Coronary artery (tissue), 2 donors: ENCODE measurements around the gene MAD1L1.

Experiments
- DNase-seq: peaks from one replicate; pipeline ENCODE4 v3.0.0-alpha.2; 2017; ENCODE audit warnings: low spot score
- H3K27ac ChIP-seq, 2 donors: fragments of 200-600 bp; sonication (generic); one replicate each; pipeline ENCODE4 v1.5.1; 2016 to 2019
- H3K4me3 ChIP-seq: fragments of 200-600 bp; sonication (generic); 2 replicates; pipeline ENCODE4 v1.5.1; 2016; ENCODE audit warnings: mild to moderate bottlenecking, moderate library complexity
- TF ChIP-seq, protein P1 (sequence below): fragments of 200-600 bp; sonication (generic); IDR thresholded peaks from one replicate; pipeline ENCODE4 v1.5.1; 2019; ENCODE audit warnings: antibody characterized with exemption

MAD1L1 gene

DNA sequence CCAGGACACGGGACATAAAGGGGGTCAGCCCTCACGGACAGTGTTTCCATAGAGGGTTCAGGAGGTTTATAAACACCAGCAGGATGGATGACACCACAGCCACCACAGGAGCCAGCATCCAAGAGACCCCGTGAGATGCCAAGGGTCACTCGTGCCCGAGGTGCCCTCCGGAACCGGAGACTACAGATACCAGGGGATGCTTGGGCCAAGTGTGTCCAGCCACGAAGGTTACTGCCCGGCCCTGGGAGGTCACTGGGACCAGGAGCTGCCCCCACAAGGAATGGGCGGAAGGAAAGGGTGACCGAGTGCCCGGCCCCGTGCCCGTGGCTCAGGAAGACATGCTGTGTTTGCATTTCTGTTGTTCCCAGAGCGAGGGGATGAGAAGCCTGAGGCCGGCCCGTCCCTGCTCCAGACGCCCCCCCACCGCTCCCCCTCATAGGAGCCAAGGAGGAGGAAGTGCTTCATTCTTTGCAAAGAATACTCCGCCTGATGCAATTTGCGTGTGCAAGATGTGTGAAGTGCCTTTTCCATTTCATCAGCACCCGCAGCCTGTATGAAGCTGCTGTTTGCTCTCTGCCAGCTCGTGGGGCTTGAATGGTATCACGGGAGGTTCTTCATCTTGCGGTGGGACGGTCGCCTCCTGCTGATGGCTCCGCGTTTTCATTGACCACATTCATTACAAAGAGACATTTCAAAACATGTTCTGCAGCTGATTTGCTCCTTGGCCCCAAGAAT lies 386.2 kb downstream of the MAD1L1 start:
- no peak for DNase-seq
- H3K4me3 ChIP-seq: no peak overlapping the region
- TF ChIP-seq, protein P1, sequence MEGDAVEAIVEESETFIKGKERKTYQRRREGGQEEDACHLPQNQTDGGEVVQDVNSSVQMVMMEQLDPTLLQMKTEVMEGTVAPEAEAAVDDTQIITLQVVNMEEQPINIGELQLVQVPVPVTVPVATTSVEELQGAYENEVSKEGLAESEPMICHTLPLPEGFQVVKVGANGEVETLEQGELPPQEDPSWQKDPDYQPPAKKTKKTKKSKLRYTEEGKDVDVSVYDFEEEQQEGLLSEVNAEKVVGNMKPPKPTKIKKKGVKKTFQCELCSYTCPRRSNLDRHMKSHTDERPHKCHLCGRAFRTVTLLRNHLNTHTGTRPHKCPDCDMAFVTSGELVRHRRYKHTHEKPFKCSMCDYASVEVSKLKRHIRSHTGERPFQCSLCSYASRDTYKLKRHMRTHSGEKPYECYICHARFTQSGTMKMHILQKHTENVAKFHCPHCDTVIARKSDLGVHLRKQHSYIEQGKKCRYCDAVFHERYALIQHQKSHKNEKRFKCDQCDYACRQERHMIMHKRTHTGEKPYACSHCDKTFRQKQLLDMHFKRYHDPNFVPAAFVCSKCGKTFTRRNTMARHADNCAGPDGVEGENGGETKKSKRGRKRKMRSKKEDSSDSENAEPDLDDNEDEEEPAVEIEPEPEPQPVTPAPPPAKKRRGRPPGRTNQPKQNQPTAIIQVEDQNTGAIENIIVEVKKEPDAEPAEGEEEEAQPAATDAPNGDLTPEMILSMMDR: no peak

DNA sequence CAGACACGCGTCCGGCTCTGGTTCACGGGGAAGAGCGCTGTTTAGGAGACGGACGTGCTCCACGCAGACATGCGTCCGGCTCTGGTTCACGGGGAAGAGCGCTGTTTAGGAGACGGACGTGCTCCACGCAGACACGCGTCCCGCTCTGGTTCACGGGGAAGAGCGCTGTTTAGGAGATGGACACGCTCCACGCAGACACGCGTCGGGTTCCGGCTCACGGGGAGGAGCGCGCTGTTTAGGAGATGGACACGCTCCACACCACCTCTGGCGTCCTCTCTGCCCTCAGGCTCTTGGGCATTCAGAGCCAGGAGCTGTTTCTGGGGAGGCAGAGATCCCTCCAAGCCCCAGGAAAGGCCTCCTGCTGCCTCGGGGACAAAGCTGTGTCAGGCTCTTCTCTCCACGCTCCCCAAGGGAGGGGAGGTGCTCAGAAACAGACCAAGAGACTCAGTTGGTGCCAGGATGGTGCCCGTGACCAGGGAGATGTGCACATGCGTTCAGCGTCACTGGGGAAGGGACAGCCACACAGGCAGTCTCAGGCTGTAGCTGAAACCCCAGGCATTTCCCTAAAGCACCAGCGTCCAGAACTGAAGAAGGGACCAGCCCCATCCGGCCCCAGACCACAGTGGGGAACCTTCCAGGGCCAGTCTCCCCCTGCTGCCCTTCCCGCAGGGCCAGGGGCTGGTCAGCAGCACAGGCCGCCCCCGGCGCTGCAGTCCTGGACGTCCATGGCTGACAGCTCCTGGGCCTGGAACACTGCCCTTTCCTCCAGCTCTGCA lies 387.0 kb downstream of the MAD1L1 start:
- TF ChIP-seq, protein P1: no peak
- DNase-seq: peak; percentile 58
- Histone ChIP-seq H3K27ac (no peak overlapping the region), H3K4me3 (no peak overlapping the region)

More for the DNA sequence above, 386.2 kb downstream of the MAD1L1 start:
- H3K27ac ChIP-seq: no peak overlapping the region

DNA sequence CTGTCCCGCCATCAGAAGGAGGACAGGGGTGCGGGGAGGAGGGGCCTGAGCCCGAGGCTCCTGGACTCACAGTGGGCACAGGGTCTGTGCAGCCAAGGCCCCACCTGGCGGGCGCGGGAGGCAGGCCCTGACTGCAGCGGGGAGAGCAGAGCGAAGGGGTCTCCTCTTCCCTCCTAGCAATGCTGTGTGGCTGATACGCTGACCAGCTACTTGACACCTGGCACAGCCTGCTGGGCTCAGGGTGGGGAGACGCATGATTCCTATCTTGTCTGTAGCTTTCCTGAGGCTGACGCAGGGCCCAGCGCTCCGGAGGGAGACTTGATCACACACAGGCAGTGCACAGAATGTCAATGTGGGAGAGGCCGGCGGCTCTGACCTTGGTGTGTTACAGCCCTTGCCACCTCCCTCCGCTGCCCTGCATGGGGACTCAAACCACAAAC lies 387.8 kb downstream of the MAD1L1 start:
- DNase-seq: peak; percentile 73
- H3K4me3 ChIP-seq: no peak overlapping the region
- TF ChIP-seq, protein P1: no peak
- H3K27ac ChIP-seq: no peak overlapping the region

DNA sequence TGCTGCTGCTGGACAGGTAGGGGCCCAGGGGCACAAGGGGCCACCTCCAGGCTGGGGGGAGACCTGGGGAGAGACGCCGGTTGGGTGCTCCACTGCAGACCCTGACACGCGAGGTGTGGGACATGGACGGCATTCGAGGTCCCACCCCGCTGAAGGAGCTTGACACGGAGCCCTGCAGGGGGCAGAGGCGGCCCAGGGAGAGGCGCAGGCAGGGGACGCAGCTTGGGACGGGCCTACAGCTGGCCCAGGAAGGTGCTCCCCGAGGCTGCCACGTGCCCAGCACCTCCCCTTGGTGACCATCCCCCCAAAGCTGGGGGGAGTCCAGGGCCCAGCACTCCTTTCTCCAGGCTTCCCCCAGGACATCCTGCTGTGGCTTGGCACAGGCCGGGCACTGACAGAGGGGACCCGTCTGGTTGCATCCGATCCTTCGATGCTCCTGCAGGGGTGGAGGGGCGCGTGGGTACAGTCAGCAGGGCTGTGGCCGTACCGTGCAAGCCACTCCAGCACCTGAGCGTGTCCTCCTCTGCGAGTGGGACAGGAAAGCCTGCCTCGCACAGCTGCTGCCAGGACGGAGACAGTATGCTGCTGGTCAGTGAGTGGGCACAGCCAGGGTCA lies 388.3 kb downstream of the MAD1L1 start:
- Histone ChIP-seq H3K4me3 (no peak overlapping the region), H3K27ac (no peak overlapping the region)
- TF ChIP-seq, protein P1: no peak
- no peak for DNase-seq

DNA sequence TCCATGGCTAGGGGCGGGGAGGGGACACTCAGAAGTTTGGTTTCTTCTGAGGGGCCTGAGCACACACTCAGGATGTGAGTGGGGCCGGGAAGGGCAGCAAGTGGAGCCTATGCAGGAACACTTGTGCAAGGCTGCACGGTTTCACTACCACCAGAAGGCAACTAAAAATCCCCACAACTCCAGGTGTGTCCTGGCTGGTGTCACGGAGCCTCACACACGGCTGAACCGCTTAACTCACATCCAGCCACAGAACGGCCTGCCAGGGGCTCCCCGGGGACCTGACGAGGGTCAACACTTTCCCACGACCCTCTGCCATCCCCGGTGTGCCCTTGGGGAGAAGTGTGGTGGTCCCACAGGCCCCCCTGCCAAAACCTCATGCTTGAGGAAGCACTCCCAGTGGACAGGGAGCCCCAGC lies 388.8 kb downstream of the MAD1L1 start:
- DNase-seq: peak; percentile 50
- Histone ChIP-seq H3K4me3 (no peak overlapping the region), H3K27ac (no peak overlapping the region)
- TF ChIP-seq, protein P1: no peak

DNA sequence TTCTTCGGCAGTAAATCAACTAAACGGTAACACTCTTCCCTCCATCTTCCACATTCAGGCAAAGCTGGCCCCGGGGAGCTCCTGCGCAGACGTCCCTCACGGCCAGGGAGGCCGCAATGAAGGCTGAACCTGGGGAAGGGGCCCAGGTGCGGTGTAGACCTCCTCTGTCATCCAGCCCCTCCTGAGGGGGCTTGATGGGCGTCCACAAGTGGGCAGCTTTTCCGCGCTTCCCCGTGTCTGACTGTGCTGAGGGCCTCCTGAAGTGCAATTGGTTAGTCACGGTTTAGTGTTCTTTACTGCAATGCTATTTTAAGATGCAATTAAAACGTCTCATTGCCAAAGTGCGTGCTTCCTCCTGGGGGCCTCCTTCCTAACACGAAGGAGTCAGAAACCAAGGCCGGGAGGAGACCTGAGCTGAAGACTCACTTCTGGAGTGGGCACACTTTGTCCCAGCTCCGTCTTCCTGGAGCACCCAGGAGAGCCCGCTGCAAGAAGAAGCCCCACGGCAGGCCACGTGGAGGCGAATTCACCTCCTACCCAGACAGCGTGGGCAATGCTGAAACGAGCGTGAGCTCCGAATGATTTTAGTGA lies 389.4 kb downstream of the MAD1L1 start:
- DNase-seq: peak; percentile 52
- TF ChIP-seq, protein P1: no peak
- Histone ChIP-seq H3K27ac (no peak overlapping the region), H3K4me3 (no peak overlapping the region)
